GM23338 (cell line): ENCODE results near the gene SLTM. TPM values are rescaled to one million over a fixed set of nuclear protein-coding genes. Genes with fewer than 3 reads are reported as not detected.
A peak's percentile ranks its signal among the peaks of the same experiment; 100 is the strongest.

Source experiments
- ATAC-seq: fragments of 200-7000 bp; cut with Tn5 transposase; 3 replicates; pipeline ENCODE4 v1.9.1; 2020
- DNase-seq: peaks from one replicate; pipeline ENCODE4 v3.0.0-alpha.2; 2015; ENCODE audit warnings: low spot score
- H2AFZ ChIP-seq: fragments of 200-600 bp; sonication (generic); 2 replicates; pipeline ENCODE4 v1.8.0; 2016; ENCODE audit warnings: antibody characterized with exemption, mild to moderate bottlenecking, moderate library complexity
- H3F3A ChIP-seq: fragments of 200-600 bp; sonication (generic); replicated peaks from 2 replicates; pipeline ENCODE4 v1.8.0; 2017; ENCODE audit warnings: antibody characterized with exemption, mixed run types, low read depth
- H3K27ac ChIP-seq: fragments of 200-600 bp; sonication (generic); 2 replicates; pipeline ENCODE4 v1.6.1; 2016; ENCODE audit warnings: low read depth
- H3K27me3 ChIP-seq: fragments of 200-600 bp; sonication (generic); 2 replicates; pipeline ENCODE4 v1.8.0; 2016; ENCODE audit warnings: mild to moderate bottlenecking, mixed run types, moderate library complexity; ENCODE audit not compliant: insufficient read depth
- H3K36me3 ChIP-seq: fragments of 200-600 bp; sonication (generic); 2 replicates; pipeline ENCODE4 v1.8.0; 2016; ENCODE audit warnings: mild to moderate bottlenecking; ENCODE audit not compliant: insufficient read depth
- H3K4me1 ChIP-seq: fragments of 200-600 bp; sonication (generic); 2 replicates; pipeline ENCODE4 v1.8.0; 2016; ENCODE audit warnings: mild to moderate bottlenecking, moderate library complexity; ENCODE audit not compliant: insufficient read depth
- H3K4me2 ChIP-seq: fragments of 200-600 bp; sonication (generic); 2 replicates; pipeline ENCODE4 v1.7.1; 2017; ENCODE audit warnings: mixed run types
- H3K4me3 ChIP-seq: fragments of 200-600 bp; sonication (generic); 2 replicates; pipeline ENCODE4 v1.6.1; 2016; ENCODE audit warnings: mixed run types
- H3K79me2 ChIP-seq: fragments of 200-600 bp; sonication (generic); replicated peaks from 2 replicates; pipeline ENCODE4 v1.8.0; 2017; ENCODE audit warnings: mild to moderate bottlenecking; ENCODE audit not compliant: insufficient read depth
- H3K9me2 ChIP-seq: fragments of 200-600 bp; sonication (generic); 2 replicates; pipeline ENCODE4 v1.8.0; 2017; ENCODE audit not compliant: insufficient read depth
- H4K20me1 ChIP-seq: fragments of 200-600 bp; sonication (generic); replicated peaks from 2 replicates; pipeline ENCODE4 v1.8.0; 2017; ENCODE audit warnings: mild to moderate bottlenecking; ENCODE audit not compliant: insufficient read depth
- H3K27ac Mint-ChIP-seq: 2 replicates; pipeline ENCODE4 v1.8.0; 2020; ENCODE audit warnings: inconsistent platforms, mild to moderate bottlenecking, moderate library complexity, mixed read lengths
- H3K27me3 Mint-ChIP-seq: 3 replicates; pipeline ENCODE4 v1.8.0; 2022; ENCODE audit warnings: low read depth, mild to moderate bottlenecking, moderate library complexity, mixed read lengths, inconsistent platforms; ENCODE audit not compliant: insufficient read depth, poor library complexity
- H3K36me3 Mint-ChIP-seq: 3 replicates; pipeline ENCODE4 v1.8.0; 2021; ENCODE audit warnings: low read depth, mild to moderate bottlenecking, inconsistent platforms, moderate library complexity, mixed read lengths
- H3K4me1 Mint-ChIP-seq: 3 replicates; pipeline ENCODE4 v1.8.0; 2020; ENCODE audit warnings: mild to moderate bottlenecking, inconsistent platforms, mixed read lengths
- H3K4me3 Mint-ChIP-seq: 3 replicates; pipeline ENCODE4 v1.8.0; 2021; ENCODE audit warnings: moderate library complexity, mild to moderate bottlenecking, inconsistent platforms, mixed read lengths
- H3K9me3 Mint-ChIP-seq: 3 replicates; pipeline ENCODE4 v1.8.0; 2020; ENCODE audit warnings: moderate library complexity, mild to moderate bottlenecking, inconsistent platforms, mixed read lengths
- CREB1 ChIP-seq: fragments of 250-450 bp; sonication (Bioruptor Pico); IDR thresholded peaks from 2 replicates; pipeline ENCODE4 v1.5.0; 2020; ENCODE audit warnings: low read depth, mild to moderate bottlenecking, moderate library complexity
- CTCF ChIP-seq, 2 experiments: fragments of 200-600 bp in 1 of 2; sonication (generic) in 1 of 2; conservative IDR thresholded peaks; 2 replicates each; pipeline versions ENCODE4 v1.5.1 to v1.6.1; 2016 to 2017; ENCODE audit warnings: antibody characterized with exemption in 2 of 2, low read depth in 2 of 2, mild to moderate bottlenecking in 2 of 2, moderate library complexity in 1 of 2
- ETS1 ChIP-seq: IDR thresholded peaks from 2 replicates; pipeline ENCODE4 v1.6.1; 2016; ENCODE audit warnings: antibody characterized with exemption
- JUNB ChIP-seq: IDR thresholded peaks from one replicate; pipeline ENCODE4 v1.6.1; 2016; ENCODE audit warnings: antibody characterized with exemption; ENCODE audit not compliant: unreplicated experiment
- POLR2AphosphoS5 ChIP-seq: IDR thresholded peaks from 2 replicates; pipeline ENCODE4 v1.6.1; 2016; ENCODE audit warnings: antibody characterized with exemption, low read depth
- REST ChIP-seq: IDR thresholded peaks from one replicate; pipeline ENCODE4 v1.6.1; 2018; ENCODE audit warnings: antibody characterized with exemption; ENCODE audit not compliant: unreplicated experiment
- STAT1 ChIP-seq: IDR thresholded peaks from one replicate; pipeline ENCODE4 v1.6.1; 2016; ENCODE audit warnings: antibody characterized with exemption; ENCODE audit not compliant: unreplicated experiment
- ZNF114 ChIP-seq: fragments of 250-450 bp; sonication (Bioruptor Pico); IDR thresholded peaks from 2 replicates; pipeline ENCODE4 v1.5.0; 2020; ENCODE audit warnings: mild to moderate bottlenecking, moderate library complexity
- ZNF462 ChIP-seq: fragments of 250-450 bp; sonication (Bioruptor Pico); IDR thresholded peaks from 2 replicates; pipeline ENCODE4 v1.5.0; 2020; ENCODE audit warnings: mild to moderate bottlenecking, moderate library complexity
- polyA plus RNA-seq: library from polyadenylated mRNA; unstranded; fragments of >200 nt; fragmentation: Nextera tagmentation; extraction: Ambion mirVana; gene quantifications from 2 replicates; pipeline ENCODE4 v1.2.1, GENCODE V29; 2016
- total RNA-seq: library from RNA; depleted of rRNA; stranded (reverse); fragments of >200 nt; shearing (Covaris generic); gene quantifications from 2 replicates; pipeline ENCODE4 v1.2.3, GENCODE V29; 2014

SLTM gene
- total and polyA plus RNA-seq, 2 experiments from 2014 or later = 210 to 476 TPM

DNA sequence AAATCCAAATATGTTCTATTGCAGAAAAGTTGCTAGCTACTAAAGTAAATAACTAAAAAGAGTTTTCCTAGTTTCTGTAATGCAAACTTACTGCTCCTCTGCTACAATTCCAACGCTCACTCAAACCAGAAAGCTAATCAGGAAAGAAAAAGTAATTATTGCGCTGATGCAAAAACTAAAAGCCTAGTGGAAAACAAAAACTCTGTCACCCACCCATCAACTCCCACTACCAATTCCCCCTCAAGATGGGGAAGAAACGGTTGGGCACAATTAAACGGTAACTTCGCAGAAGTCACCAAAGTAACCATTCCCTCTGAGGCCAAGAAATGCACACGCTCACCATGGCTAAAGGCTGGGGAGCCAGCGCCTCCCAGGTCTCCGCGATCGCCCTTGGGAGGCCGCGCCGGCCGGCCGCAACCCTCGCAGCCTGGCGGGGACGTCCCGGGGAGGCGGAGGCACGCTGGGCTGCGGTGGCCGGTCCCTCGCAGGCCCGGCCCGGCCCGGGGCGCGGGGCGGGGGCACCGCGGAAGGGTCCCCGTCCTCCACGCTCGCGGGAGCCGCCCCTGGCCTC, 684 bp downstream of the SLTM start (continued):
- TF ChIP-seq REST = no peak
- TF ChIP-seq POLR2AphosphoS5 = no peak
- TF ChIP-seq CTCF (conservative IDR thresholded peaks at IDR 0.05; ENCODE audit: low read depth in 2 of 2) = no peak
- no peak for TF ChIP-seq JUNB
- no peak for TF ChIP-seq ETS1
- TF ChIP-seq CREB1 = no peak
- TF ChIP-seq STAT1 = no peak

DNA sequence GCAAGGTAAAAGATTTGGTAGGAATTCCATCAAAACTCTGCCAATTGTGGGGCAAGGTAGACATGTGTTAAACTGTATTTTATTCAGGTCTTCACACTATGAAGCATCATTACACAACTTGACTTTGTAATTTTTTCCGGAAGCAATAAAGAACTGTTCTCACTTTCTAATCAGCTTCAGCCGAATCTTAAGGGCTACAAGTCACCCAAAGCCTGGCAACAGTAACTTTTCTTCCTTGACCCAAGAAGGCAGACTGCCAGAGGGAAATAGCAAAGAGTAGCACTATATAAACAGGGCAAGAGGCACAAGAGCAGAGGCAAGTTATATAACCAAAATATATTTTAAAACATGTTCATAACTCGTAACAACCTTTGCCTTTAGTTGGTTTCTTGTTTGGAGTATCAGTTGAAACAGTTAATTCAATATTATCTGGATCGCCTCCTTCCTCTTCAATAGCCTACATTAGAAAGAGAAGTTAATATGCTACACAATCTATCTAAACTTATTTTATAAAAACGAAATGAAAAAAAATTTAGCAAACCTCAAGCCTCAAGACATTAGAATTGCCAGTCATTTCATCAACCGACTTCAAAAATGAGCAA, 1.4 kb downstream of the SLTM start:
- H3K4me2 ChIP-seq = peak overlapping the region; percentile 76
- peak overlapping the region; percentile 74 for H3K4me3 ChIP-seq
- no peak overlapping the region for H2AFZ ChIP-seq
- ATAC-seq (no peak), DNase-seq (no peak)
- H3F3A ChIP-seq = peaks cover 6% of the 10 kb centered on the region; the same call in 1 of the 2 replicates
- Mint-ChIP-seq H3K4me3 (peak overlapping the region; percentile 98), H3K4me1 (peaks cover 26% of the 10 kb centered on the region; the same call in 2 of the 3 replicates), H3K27me3 (peaks cover 15% of the 10 kb centered on the region), H3K9me3 (no peaks in the 10 kb centered on the region; the same call in 2 of the 3 replicates), H3K36me3 (peaks cover 51% of the 10 kb centered on the region), H3K27ac (peak overlapping the region; percentile 99)
- peaks cover 40% of the 10 kb centered on the region for H3K4me1 ChIP-seq
- peaks cover 60% of the 10 kb centered on the region for H3K79me2 ChIP-seq
- H3K9me2 ChIP-seq = no peaks in the 10 kb centered on the region
- peaks cover 6% of the 10 kb centered on the region; the same call in 1 of the 2 replicates for H3K36me3 ChIP-seq
- no peaks in the 10 kb centered on the region for H3K27me3 ChIP-seq
- no peaks in the 10 kb centered on the region for H4K20me1 ChIP-seq
- peak overlapping the region; percentile 95 for H3K27ac ChIP-seq
- no peak for TF ChIP-seq JUNB
- no peak for TF ChIP-seq ZNF462 (CRISPR knock-in tag)
- TF ChIP-seq STAT1 = no peak
- no peak for TF ChIP-seq ZNF114
